Activated CD8-positive, alpha-beta memory T cell treated with anti-CD3 and anti-CD28 coated beads for 48 hours (primary cell): ENCODE measurements around the gene CBLB.
"Not testable (repeated sequence)": the region's sequence is repeated elsewhere in the genome, so short reads cannot be mapped to it uniquely, and the experiment has no call there.

Experiments
- DNase-seq, 3 experiments: peaks; one replicate each; pipeline ENCODE4 v3.0.0-alpha.2; 2020; ENCODE audit warnings: low read depth in 2 of 3, low spot score in 2 of 3

The CBLB gene

DNA sequence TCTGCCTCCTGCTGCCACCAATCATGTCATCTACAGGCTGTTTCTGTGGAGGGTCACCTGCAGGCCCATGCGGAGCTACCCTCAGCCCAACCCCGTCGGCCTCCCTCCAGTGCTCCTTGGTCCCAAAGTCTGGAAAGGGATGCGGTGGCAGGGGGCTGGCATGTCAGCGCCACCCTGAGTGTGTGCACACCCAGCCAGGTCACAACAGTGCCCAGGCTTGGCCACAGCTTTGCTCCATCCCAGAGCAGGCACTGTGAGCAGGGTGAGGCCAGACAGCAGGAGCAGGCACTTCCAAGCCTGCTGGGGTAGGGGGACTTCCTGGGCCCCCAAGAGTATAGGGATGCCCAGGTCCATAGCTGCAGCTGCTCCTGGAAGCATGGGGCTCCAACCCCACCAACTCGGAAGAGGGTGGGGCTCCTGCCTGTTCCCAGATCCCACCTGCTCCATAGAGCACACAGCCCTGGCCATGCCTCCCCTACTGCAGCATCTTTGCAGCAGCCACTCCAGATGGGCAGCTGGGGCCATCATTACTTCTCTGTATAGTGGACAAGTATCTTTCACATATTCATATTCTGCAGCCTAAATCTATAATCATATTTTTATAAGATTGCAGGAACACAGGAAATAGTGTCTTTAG, 109.3 kb downstream of the CBLB start:
- no peak for DNase-seq

DNA sequence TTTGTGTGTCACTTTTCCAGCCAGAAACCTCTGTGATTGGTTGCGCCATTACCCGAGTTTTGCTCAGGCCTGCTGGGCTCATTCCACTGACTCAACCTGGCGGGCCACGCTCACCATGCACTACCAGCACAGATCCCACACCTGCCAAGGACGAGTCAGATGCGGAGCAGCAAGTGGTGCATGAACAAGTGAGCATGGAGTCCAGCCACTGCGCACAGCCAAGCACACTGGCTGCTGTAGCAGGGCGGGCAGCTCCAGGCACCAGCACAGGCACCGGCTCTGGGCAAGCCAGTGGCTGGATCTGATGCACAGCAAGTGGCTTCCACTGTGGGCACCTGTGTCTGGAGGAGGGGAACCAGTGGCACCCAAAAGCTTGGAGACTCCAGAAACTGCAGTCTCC, 110.4 kb downstream of the CBLB start:
- DNase-seq, result no peak

DNA sequence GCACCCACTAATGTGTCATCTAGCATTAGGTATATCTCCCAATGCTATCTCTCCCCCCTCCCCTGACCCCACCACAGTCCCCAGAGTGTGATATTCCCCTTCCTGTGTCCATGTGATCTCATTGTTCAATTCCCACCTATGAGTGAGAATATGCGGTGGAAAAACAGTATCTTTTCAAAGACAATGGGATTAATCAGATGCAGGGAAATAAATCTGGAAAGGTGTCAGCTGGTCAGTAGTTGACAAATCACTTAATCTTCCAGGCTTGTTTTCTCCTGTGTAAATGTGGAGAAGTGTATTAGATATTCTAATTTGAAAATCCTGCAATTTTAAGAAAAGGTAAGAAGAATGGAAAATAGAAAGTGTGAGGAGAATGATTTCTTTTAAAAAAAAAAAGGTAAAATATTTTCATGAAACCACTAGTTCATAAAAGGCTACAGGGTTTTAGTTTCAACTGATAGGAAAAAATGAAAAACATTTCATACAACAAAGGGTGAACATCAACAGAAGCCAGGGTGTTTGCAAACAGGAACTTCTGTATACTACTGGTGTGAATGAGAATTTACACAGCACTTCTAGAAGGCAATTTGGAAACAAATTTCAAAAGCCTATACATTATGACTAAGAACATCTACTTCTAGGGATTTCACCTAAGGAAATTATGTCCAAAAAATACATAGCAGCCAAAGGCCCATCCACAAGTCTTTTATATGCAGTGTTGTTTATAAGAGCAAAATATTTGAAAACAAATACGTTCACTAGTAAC, 113.5 kb downstream of the CBLB start:
- no peak for DNase-seq

DNA sequence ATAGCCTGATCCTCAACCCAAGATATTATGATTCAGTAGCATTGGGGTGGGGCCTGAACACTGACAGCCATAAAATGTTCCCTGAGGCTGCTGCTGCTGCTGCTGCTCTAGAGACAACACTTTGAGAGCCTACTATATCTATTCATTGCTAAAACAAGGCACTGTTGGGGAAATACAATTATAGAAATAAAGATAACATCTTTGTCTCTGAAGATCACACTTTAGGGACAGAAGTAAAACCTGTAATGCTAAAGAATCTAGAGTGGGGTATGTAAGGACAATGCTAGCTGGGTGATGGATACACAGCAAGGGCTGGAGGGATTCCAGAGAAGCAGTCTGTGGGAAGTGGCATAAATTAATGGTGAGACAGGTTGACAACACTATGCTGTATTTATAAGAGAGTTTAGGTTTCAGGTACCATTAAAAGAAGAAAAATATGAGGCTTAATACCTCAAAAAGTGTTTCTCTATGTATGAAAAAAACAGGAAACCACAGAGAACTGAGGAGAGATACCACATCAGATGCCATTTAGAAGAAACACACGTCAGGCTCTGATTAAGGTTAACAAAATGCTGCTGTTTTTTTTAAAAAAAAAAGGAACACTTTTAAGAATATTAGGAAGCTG, 115.9 kb downstream of the CBLB start:
- no peak for DNase-seq

DNA sequence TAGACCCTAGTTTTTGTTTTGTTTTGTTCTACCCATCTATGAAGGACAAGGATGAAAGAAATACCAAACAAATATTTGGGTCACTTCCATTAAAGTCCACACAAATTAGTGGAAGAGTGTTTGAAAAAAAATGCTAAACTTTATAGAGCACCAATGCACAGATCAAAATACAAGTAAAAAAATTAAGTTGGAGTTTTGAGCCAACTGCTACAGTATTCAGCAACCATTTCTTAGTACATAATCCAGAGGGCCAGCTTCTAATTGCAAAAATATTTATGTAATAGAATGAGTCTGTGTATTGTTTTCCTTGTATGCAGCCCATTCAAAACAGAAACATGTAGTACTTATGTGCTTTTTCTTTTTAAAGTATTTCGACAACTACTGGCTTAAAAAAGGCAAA, 121.1 kb downstream of the CBLB start:
- no peak for DNase-seq

DNA sequence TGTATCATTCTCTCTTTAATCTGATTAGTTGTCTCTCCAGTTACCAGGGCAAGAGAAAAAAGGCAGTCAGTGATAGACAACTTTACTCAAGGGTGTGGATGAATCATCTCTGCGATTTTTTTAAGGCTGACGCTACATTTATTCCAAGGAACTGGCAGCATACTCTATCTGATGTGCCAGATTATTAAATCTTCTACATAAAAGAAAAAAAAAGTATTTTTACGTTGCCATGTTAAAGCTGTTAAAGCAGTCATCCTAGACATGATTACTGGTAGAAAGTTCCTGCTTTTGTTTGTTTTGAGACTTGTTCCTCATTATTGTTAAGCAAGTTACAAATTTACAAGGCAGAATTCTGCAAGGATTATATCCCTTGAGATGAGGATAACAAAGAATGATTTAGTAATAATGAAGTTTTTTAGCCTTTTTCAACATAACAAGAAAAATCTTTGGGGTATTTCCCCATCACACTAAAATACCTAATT, 121.7 kb downstream of the CBLB start:
- DNase-seq, result no peak

DNA sequence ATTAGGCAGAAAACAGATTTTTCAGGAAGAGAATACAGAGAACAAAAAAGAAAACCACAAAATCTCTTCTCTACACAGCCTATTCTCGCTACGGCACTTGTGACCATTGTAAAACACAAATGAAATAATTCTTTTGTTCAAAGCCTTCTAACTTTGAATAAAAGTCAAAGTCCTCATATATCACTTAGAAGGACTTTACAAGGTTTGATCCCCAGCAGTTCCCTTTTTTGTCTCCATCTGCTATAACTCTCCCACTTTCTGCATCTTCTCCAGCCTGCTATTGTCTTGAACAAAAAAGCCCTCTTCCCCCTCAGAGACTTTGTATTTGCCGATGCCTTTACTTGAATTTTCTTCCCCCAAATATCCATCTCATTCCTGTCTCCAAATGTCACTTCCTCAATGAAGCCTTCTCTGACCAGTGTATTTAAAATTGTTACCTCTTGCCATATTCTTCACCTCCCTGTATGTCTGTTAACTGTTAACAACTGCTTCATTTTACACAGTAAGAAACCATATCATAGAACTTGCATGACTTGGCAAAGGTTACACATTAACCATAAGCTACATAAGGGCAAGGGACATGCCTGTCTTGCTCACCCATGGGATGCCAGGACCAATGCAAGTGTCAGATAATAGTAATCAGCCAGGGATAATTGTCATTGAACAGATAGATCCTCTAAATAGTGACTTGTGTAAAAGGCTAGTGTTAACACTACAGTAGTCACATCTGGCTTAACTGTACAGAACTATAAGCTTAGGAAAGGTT, 122.4 kb downstream of the CBLB start:
- DNase-seq, result no peak

DNA sequence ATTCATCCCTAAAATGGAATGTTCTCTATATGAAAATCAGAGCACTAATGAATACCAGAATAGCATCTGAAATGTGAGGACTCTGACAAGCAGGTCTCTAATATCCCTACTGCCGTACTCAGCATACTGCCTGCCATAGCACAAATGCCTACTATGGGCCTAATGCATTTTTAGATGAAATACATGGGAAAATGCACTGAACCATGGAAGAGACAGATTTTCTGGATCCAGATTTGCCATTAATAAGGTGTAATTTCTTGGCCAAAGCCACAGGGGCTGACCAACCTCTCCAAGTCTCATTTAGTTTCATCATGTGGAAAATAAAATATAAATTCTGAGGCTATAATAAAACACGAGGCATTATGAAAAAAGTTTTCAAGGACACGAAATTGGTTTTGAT, 123.8 kb downstream of the CBLB start:
- DNase-seq, result no peak

DNA sequence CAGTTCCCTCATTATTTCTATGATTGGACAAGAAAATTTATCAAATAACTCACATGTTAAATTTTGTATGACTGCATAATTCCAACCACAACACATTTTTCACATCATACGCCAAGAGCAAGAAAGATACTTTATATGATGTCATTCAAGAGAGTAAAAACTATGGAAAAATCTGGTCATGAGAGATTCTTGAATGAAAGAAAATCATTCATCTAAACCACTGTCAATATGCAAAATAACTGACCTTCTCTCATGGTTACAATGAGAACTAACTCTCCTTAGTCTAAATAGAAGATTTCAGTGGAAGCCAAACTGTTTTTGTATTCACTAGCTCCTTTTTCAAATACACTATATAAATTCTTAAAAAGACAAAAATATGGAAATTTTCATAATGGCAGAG, 124.6 kb downstream of the CBLB start:
- no peak for DNase-seq

DNA sequence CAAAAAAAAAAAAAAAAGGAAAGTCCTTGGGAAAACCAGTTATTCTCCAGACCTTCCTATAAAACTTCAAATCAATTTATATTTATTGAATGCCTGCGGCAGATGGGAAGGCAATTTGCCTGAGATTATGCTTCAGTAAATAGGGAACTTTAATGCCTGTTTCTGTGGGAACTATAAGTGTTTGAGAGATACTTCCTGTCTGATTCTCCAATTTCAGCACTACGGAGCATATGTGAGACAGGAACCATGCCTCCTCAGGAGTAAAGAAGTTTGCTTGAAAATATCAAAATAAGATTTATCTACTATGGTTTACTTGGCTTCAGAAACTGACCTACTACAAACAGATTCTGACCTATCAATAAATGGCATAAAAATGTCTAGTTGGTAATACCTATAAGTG, 135.5 kb downstream of the CBLB start:
- no peak for DNase-seq

DNA sequence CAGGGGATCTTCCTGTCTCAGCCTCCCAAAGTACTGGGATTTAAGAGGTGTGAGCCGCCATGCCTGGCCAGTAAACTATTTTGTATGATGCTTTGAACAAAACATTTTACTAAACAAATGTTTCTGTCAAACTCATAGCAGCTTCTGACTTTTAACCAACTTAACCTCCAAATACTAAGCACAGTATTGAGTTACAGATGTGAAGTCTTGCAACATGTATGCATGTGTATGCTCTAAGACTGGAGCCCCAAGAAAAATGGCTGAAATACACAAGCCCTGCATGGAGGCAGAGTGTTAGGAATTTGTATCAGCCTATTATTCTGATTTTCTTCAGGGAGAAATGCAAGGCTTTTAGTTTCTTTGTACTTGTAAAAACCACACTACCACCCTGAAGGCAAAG, 137.1 kb downstream of the CBLB start:
- no peak for DNase-seq

DNA sequence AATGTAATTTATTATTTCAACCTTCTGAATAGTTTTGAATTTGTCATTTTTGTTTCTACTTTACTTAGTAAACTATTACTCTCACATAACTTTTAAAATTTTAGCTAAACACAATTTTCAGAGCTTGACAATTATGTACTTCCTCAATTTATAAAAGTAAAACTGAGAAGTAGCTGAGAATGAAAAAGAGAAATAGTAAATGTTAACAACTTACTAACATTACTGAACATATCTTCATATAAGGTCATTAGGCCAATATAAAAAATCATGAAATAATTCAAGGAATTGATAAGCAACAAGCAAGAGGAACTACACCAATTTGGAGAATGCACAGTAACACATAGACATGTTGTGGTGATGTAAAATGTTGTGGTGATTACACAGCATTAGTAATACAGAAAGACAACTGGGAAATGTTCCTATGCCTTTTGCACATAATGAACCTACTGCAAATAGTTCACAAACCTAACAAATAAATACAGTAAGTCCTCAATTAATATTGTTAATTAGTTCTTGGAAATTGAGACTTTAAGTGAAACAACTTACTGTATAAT, 137.9 kb downstream of the CBLB start:
- DNase-seq, result no peak

DNA sequence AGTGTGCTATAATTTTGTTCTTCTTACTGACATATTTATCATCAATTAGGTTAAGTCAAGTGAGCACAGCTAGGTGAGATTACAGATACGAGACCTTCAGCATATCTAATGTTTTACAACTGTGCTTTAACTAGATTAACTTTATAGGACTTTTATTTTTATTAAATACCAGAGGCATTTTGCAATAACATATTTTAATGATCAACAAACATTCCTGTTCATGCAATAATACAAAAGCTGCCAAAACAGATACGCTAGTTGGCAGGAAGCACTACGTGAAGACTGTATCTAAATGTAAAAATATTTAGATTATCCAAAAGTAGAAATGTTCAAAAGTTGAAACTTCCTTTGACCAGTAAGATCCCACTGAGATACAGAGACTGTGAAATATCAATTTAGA, 139.1 kb downstream of the CBLB start:
- no peak for DNase-seq

DNA sequence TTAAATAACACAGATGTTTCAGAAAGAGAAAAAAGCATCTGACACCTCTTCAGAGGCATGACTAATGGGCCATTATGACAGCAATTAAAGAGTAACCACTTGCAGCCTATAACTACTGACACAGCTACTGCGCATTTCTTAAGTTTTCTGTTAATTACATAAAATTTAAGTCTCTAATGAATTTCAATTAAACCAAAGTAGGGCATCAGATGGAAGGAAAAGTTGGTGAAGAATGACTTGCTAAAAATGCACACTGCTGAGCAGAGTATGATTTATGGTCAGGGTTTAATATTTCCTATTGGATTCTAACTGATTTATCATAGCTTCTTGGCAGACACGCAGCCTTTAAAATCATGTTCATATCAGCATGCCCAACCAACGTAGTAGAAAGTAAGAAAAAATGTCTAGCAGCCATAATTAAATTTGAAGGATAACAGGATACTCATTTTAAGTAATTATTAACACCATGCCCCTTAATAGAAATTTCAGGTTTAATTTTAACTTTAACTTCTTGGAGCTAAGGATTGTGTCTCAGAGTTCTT, 140.0 kb downstream of the CBLB start:
- DNase-seq, result no peak

DNA sequence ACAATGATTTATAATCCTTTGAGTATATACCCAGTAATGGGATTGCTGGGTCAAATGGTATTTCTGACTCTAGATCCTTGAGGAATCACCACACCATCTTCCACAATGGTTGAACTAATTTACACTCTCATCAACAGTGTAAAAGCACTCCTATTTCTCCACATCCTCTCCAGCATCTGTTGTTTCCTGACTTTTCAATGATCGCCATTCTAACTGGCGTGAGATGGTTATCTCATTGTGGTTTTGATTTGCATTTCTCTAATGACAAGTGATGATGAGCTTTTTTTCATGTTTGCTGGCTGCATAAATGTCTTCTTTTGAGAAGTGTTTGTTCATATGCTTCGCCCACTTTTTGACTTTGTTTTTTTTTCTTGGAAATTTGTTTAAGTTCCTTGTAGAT, 141.8 kb downstream of the CBLB start:
- DNase-seq, result not testable (repeated sequence)

DNA sequence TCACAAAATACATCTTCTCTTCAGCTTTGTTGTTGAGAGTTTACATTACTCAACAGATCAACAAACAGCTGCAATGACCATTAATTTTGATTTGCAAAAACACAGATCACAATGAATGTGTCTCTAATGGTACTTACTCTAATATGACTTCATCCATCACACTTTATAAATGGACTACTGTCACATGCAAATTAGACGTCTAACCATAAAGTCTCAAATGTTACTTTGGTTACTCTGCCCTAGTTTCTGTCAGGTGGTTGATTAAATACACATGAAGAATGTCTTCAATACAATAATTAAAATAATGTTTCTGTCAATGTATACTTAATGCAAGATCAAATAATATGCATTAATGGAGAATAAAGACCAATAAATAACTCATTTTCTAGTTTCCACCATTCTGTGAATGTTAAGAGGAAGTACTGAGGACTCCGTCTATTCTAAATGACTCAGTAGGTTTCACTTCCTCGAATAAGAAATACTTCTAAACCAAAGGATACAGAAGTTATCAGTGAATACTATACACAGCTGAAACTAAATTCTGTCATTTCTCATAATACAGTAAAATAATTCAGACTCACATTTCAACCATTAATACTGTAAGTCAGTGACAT, 145.8 kb downstream of the CBLB start:
- DNase-seq, result no peak

DNA sequence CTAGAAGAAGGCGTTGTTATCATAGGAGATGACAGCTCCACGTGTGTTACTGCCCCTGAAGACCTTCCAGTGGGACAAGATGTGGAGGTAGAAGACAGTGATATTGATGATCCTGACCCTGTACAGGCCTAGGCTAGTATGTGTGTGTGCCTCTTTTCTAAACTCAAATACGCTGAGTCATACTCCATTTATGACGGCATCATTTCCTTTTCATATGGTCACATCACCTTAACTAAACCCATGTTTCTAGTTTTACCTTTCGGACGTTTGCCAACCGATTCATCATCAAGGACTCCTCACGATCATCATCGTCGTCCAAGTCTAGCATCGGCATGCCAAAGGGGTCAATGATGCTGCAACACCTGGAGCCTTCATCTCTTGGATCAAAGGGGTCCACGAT, 149.0 kb downstream of the CBLB start:
- DNase-seq, result no peak

DNA sequence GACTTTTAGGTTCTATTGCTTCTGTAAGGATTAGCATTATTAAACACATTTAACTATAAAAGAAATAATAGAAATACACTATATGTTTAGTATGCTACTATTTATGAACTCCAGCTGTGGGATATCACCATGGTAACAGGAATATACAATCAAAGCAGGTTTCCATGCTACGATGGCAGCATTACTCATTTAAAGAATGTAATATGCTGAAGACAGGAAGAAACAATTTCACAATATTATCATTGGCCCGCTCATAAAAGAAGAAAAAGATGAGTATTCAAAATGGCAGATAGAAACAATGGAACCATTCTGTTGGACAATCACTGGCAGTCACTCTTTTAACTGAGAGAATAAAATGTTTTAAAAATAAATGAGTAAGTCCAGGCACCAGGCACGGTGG, 153.4 kb downstream of the CBLB start:
- DNase-seq, result no peak

DNA sequence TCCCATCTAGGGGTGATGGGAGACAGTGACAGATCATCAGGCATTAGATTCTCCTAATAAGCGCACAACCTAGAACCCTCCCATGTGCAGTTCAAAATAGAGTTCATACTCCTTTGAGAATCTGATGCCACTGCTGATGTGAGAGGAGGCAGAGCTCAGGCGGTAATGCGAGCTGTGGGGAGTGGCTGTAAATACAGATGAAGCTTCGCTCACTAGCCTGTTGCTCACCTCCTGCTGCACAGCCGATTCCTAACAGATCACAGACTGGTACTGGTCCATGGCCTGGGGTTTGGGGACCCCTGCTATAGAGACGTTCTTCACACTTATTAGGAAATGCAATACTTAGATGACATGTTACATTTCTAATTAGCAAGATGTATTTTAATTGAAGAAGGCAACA, 154.4 kb downstream of the CBLB start:
- DNase-seq, result no peak

DNA sequence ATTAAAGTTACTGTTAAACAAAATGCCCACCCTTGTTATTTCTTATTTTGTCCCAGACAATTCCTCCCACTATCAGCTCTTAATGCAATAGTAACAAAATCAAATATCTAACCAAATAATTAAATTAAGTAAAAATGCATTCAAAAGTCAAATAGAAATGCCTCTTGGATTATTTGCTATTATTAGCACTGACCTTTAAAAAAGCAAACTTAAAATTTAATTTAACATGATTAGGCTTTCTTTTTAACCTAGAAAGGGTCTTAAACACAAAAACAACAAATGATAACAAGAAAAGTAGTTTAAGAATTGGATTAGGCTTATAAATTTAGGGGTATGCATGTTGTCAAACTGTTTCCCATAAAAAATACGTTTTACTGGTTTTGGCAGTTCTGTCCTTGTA, 159.8 kb downstream of the CBLB start:
- no peak for DNase-seq

DNA sequence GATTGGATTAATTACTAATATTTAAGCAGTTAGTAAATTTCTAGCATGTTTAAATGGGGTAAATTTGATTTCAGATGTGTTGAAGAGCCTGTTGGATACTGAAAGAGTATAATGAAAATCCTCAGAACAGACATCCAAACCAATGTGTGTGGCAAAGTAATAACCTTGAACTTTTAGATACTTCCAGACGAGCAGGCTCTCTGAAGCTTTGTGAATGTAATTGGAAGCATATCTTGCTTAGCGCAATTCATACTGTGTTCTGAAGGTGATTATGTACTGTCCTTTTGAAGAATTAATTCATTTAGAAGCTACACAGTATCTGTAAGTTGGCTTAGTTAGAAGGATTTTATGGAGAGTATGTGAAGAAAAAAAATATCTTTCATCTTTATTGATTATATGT, 161.8 kb downstream of the CBLB start:
- DNase-seq, result no peak
